GM12892 (cell line): ENCODE results near the gene MX1.

Source experiments
- POLR2A ChIP-seq: IDR thresholded peaks from 2 replicates; pipeline ENCODE4 v1.6.1; 2011; ENCODE audit warnings: low read depth, low read length, control low read depth
- POLR2AphosphoS5 ChIP-seq: IDR thresholded peaks from 2 replicates; pipeline ENCODE4 v1.6.1; 2011; ENCODE audit warnings: low read depth, low read length, control low read depth
- TAF1 ChIP-seq: IDR thresholded peaks from 2 replicates; pipeline ENCODE4 v1.6.1; 2011; ENCODE audit warnings: low read depth, mild to moderate bottlenecking, control low read depth, low read length, borderline replicate concordance

GRCh38 chr21:41497788-41498187 lies 71.7 kb downstream of the MX1 start:
- TF ChIP-seq POLR2A, result no peak
- TF ChIP-seq POLR2AphosphoS5, result no peak
- TF ChIP-seq TAF1, result no peak
